ENCODE results near the gene C20orf141.
A peak's percentile ranks its signal among the peaks of the same experiment; 100 is the strongest.

C20orf141 gene

GRCh38 chr20:2778602-2779321, 36.0 kb upstream of the C20orf141 start:
- no peak overlapping the region for H3K27ac ChIP-seq
- TF ChIP-seq ZFX (IDR thresholded peaks at IDR 0.05; ENCODE audit: borderline replicate concordance) (no peak), CTCF (IDR thresholded peaks at IDR 0.05) (no peak)

- H3K27ac ChIP-seq = no peak overlapping the region
- TF ChIP-seq CTCF (IDR thresholded peaks at IDR 0.05) (peak; percentile 45), ZFX (IDR thresholded peaks at IDR 0.05; ENCODE audit: borderline replicate concordance) (no peak)
Measured at GRCh38 chr20:2780948-2781347, 33.8 kb upstream of the C20orf141 start.

GRCh38 chr20:2783908-2784566, 30.8 kb upstream of the C20orf141 start:
- H3K27ac ChIP-seq = no peak overlapping the region
- TF ChIP-seq ZFX (IDR thresholded peaks at IDR 0.05; ENCODE audit: borderline replicate concordance) = no peak

- no peak overlapping the region for H3K27ac ChIP-seq
- no peak for TF ChIP-seq CTCF (IDR thresholded peaks at IDR 0.05)
- no peak for TF ChIP-seq ZFX (IDR thresholded peaks at IDR 0.05; ENCODE audit: borderline replicate concordance)
Measured at GRCh38 chr20:2793471-2793870, 21.3 kb upstream of the C20orf141 start.

GRCh38 chr20:2794202-2794748, 20.5 kb upstream of the C20orf141 start:
- TF ChIP-seq ZFX (IDR thresholded peaks at IDR 0.05; ENCODE audit: borderline replicate concordance) = no peak
- no peak for TF ChIP-seq CTCF (IDR thresholded peaks at IDR 0.05)
- H3K27ac ChIP-seq = no peak overlapping the region

GRCh38 chr20:2794866-2795447, 19.8 kb upstream of the C20orf141 start:
- no peak overlapping the region for H3K27ac ChIP-seq
- TF ChIP-seq ZFX (IDR thresholded peaks at IDR 0.05; ENCODE audit: borderline replicate concordance) (no peak), CTCF (IDR thresholded peaks at IDR 0.05) (no peak)

- H3K27ac ChIP-seq = no peak overlapping the region
- no peak for TF ChIP-seq CTCF (IDR thresholded peaks at IDR 0.05)
Measured at GRCh38 chr20:2795451-2795850, 19.3 kb upstream of the C20orf141 start.

All from 22Rv1 (cell line).